Measurements from ENCODE around the gene KLHDC8B. TPM values are rescaled to one million over a fixed set of nuclear protein-coding genes. Genes with fewer than 3 reads are reported as not detected.

KLHDC8B gene
- total RNA-seq, 1 experiment from 2014 or later, result 13.5 TPM

DNA sequence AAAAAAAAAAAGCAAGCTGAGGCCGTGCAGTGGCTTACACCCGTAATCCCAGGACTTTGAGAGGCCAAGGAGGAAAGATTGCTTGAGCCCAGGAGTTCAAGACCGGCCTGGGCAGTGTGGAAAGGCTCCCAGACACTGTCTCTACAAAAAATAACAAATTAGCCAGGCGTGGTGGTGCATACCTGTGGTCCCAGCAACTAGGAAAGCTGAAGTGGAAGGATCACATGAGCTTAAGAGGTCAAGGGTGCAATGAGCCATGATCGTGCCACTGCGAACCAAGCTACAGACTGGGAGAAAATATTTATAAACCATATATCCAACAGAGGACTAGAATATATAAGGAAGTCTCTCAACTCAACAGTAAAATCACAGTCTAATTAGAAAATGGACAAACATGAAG lies 10.0 kb downstream of the KLHDC8B start:
- no peaks in the 10 kb centered on the region for H3K9me3 ChIP-seq (ENCODE audit: control insufficient read depth, low read depth, low read length)
- H3K23me2 ChIP-seq (ENCODE audit: insufficient read length, low read depth, low read length, poor library complexity, severe bottlenecking), result no peaks in the 10 kb centered on the region
- H3K14ac ChIP-seq (ENCODE audit: insufficient read depth, low read length), result no peak overlapping the region
- H2BK120ac ChIP-seq (ENCODE audit: low read depth, low read length, poor library complexity, severe bottlenecking), result no peak overlapping the region
- H2AK5ac ChIP-seq (ENCODE audit: insufficient read length, low read length), result no peak overlapping the region
- WGBS (ENCODE audit: extremely low coverage, insufficient read length, low lambda C conversion rate), result no CpG with 5 or more reads among the region's 6 CpGs
- peaks cover 15% of the 10 kb centered on the region for H3K27me3 Mint-ChIP-seq (ENCODE audit: low read depth)
- TF ChIP-seq, protein P1, sequence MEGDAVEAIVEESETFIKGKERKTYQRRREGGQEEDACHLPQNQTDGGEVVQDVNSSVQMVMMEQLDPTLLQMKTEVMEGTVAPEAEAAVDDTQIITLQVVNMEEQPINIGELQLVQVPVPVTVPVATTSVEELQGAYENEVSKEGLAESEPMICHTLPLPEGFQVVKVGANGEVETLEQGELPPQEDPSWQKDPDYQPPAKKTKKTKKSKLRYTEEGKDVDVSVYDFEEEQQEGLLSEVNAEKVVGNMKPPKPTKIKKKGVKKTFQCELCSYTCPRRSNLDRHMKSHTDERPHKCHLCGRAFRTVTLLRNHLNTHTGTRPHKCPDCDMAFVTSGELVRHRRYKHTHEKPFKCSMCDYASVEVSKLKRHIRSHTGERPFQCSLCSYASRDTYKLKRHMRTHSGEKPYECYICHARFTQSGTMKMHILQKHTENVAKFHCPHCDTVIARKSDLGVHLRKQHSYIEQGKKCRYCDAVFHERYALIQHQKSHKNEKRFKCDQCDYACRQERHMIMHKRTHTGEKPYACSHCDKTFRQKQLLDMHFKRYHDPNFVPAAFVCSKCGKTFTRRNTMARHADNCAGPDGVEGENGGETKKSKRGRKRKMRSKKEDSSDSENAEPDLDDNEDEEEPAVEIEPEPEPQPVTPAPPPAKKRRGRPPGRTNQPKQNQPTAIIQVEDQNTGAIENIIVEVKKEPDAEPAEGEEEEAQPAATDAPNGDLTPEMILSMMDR (conservative IDR thresholded peaks at IDR 0.05), result no peak
- H3T11ph ChIP-seq (ENCODE audit: low read length), result no peak overlapping the region
- no peaks in the 10 kb centered on the region for H3K36me3 Mint-ChIP-seq (ENCODE audit: insufficient read depth in 1 of 3, low read depth in 3 of 3)
- no peak overlapping the region for H4K5ac ChIP-seq (ENCODE audit: insufficient read length, low read depth, low read length)
- H2BK12ac ChIP-seq (ENCODE audit: insufficient read length, low read depth, low read length), result no peak overlapping the region
- H3K27me3 ChIP-seq (ENCODE audit: insufficient read depth, low read length), result no peaks in the 10 kb centered on the region
- H3K79me2 ChIP-seq (ENCODE audit: insufficient read depth, low read length), result no peaks in the 10 kb centered on the region
- no peak overlapping the region for H3K56ac ChIP-seq (ENCODE audit: insufficient read length, low read depth, low read length)
- no peak overlapping the region for H3K9ac ChIP-seq (ENCODE audit: extremely low read depth, insufficient read length, low read length)
- no peak overlapping the region for H2AFZ ChIP-seq (ENCODE audit: low read length)
- peaks cover 6 to 9% of the 10 kb centered on the region in 2 experiments for H3K9me3 Mint-ChIP-seq
- H2BK5ac ChIP-seq (ENCODE audit: insufficient read length, low read length), result no peak overlapping the region
- no peaks in the 10 kb centered on the region for H3K4me1 Mint-ChIP-seq
- no peak overlapping the region for H4K91ac ChIP-seq (ENCODE audit: insufficient read length, low read depth, low read length)
- no peak overlapping the region for H3K4ac ChIP-seq (ENCODE audit: low read depth, low read length)
- H2BK20ac ChIP-seq (ENCODE audit: low read depth, low read length, poor library complexity, severe bottlenecking), result no peak overlapping the region
- no peaks in the 10 kb centered on the region for H3K79me1 ChIP-seq (ENCODE audit: insufficient read depth, low read depth, low read length, poor library complexity, severe bottlenecking)
- no peaks in the 10 kb centered on the region for H3K4me1 ChIP-seq (ENCODE audit: insufficient read depth, low read length)
- H3K4me3 Mint-ChIP-seq, result no peak overlapping the region
- no peak overlapping the region for H4K8ac ChIP-seq (replicated peaks; ENCODE audit: insufficient read length, low read depth, low read length)
- DNase-seq, result no peak
- no peak overlapping the region for H3K4me2 ChIP-seq (ENCODE audit: insufficient read depth, insufficient read length, low read length)
- H4K20me1 ChIP-seq (ENCODE audit: control insufficient read depth, insufficient read depth, insufficient read length), result no peaks in the 10 kb centered on the region
- no peak overlapping the region for H2BK15ac ChIP-seq (ENCODE audit: low read depth, low read length)
- H3K27ac ChIP-seq (ENCODE audit: insufficient read length, low read depth, low read length), result no peak overlapping the region
- no peak overlapping the region for H3K23ac ChIP-seq (ENCODE audit: insufficient read length, low read depth, low read length)
- no peak overlapping the region for H3K18ac ChIP-seq (ENCODE audit: insufficient read length, low read depth, low read length)
- H3K27ac Mint-ChIP-seq, result no peak overlapping the region
